Panc1 (cell line): ENCODE results near the gene CABP4. TPM values are rescaled to one million over a fixed set of nuclear protein-coding genes. Genes with fewer than 3 reads are reported as not detected.

ENCODE experiments used
- ATAC-seq: fragments of 200-7000 bp; cut with Tn5 transposase; 2 replicates; pipeline ENCODE4 v1.9.1; 2020; ENCODE audit warnings: mild to moderate bottlenecking, moderate library complexity
- BruUV-seq: library from RNA; stranded (reverse); fragments of 400-500 nt; replicated peaks from 2 replicates; lab custom pipeline; 2021; lab: Mats Ljungman, UMichigan
- CTCF ChIA-PET: fragments of 300-600 bp; sonication (Branson Sonifier 250); formaldehyde crosslinking; loops from one replicate; lab custom pipeline; 2022; ENCODE audit warnings: antibody characterized with exemption; lab: Charles Lee
- POLR2A ChIA-PET: fragments of 300-600 bp; sonication (Branson Sonifier 250); formaldehyde crosslinking; loops from one replicate; lab custom pipeline; 2022; ENCODE audit warnings: antibody characterized with exemption; lab: Charles Lee
- DNase-seq: peaks from one replicate; pipeline ENCODE4 v3.0.0-alpha.2; 2010; ENCODE audit warnings: low read depth, low spot score
- H3K27ac ChIP-seq: 2 replicates; pipeline ENCODE4 v1.5.1; 2011; ENCODE audit warnings: mild to moderate bottlenecking, low read length, inconsistent platforms
- H3K27me3 ChIP-seq: fragments of 200-500 bp; sonication (Bioruptor generic); 2 replicates; pipeline ENCODE4 v1.6.0; 2014; ENCODE audit warnings: low read length, inconsistent platforms; ENCODE audit not compliant: control insufficient read depth, insufficient read depth
- H3K36me3 ChIP-seq: fragments of 200-500 bp; sonication (Bioruptor generic); 2 replicates; pipeline ENCODE4 v1.5.1; 2014; ENCODE audit warnings: inconsistent platforms, mild to moderate bottlenecking, low read length, moderate library complexity; ENCODE audit not compliant: control insufficient read depth, insufficient read depth
- H3K4me1 ChIP-seq: 2 replicates; pipeline ENCODE4 v1.5.1; 2011; ENCODE audit warnings: inconsistent platforms, mild to moderate bottlenecking, low read length, moderate library complexity; ENCODE audit not compliant: control insufficient read depth, insufficient read depth
- H3K4me3 ChIP-seq, 2 experiments: 2 replicates each; pipeline ENCODE4 v1.5.1; 2011 to 2012; ENCODE audit warnings: low read depth in 2 of 2, low read length in 2 of 2, mild to moderate bottlenecking in 2 of 2, inconsistent platforms in 1 of 2, moderate library complexity in 1 of 2
- H3K9me3 ChIP-seq: fragments of 200-500 bp; sonication (Bioruptor generic); 2 replicates; pipeline ENCODE4 v1.5.1; 2014; ENCODE audit warnings: low read depth, mild to moderate bottlenecking, inconsistent platforms, low read length, moderate library complexity; ENCODE audit not compliant: control insufficient read depth, insufficient read depth
- CTCF ChIP-seq: fragments of 450-650 bp; IDR thresholded peaks from 2 replicates; pipeline ENCODE4 v1.5.1; 2017; ENCODE audit warnings: mild to moderate bottlenecking
- POLR2AphosphoS5 ChIP-seq: IDR thresholded peaks from 2 replicates; pipeline ENCODE4 v1.6.1; 2012; ENCODE audit warnings: mild to moderate bottlenecking, low read depth, low read length, moderate library complexity
- REST ChIP-seq, 2 experiments: IDR thresholded peaks; 2 replicates each; pipeline ENCODE4 v1.6.1; 2011 to 2012; ENCODE audit warnings: low read depth in 2 of 2, control low read depth in 1 of 2, low read length in 1 of 2, mild to moderate bottlenecking in 1 of 2, moderate library complexity in 1 of 2; ENCODE audit not compliant: insufficient read depth in 1 of 2
- SIN3A ChIP-seq: IDR thresholded peaks from 2 replicates; pipeline ENCODE4 v1.6.1; 2012; ENCODE audit warnings: low read depth, mild to moderate bottlenecking, low read length, moderate library complexity, borderline replicate concordance; ENCODE audit not compliant: insufficient read depth
- TCF7L2 ChIP-seq: IDR thresholded peaks from 2 replicates; pipeline ENCODE4 v1.6.1; 2011; ENCODE audit warnings: mild to moderate bottlenecking, low read depth, low read length, inconsistent platforms
- in situ Hi-C: cut with HindIII; loops from 2 replicates; pipeline ENCODE4 v1.10.0; 2016; ENCODE audit warnings: low sequenced_read_pairs, low pct_unique_long_range_greater_than_20kb
- intact Hi-C: fragments of 100-400 bp; cut with micrococcal nuclease; formaldehyde crosslinking; loops from one replicate; pipeline ENCODE4 v1.10.0; 2022; ENCODE audit not compliant: unreplicated experiment
- total RNA-seq: library from RNA; stranded (reverse); gene quantifications from one replicate; pipeline ENCODE4 v1.2.1, GENCODE V29; 2021; ENCODE audit not compliant: unreplicated experiment

Gene CABP4
- total RNA-seq, 1 experiment from 2014 or later, result not detected

GRCh38 chr11:67499808-67500483 lies 44.8 kb downstream of the CABP4 start:
- POLR2A ChIA-PET, result no interaction called here

GRCh38 chr11:67500484-67500821 lies 45.3 kb downstream of the CABP4 start:
- Histone ChIP-seq H3K9me3 (no peaks in the 10 kb centered on the region), H3K27me3 (no peaks in the 10 kb centered on the region), H3K36me3 (no peaks in the 10 kb centered on the region; the same call in 1 of the 2 replicates), H3K4me1 (peaks cover 5% of the 10 kb centered on the region), H3K4me3 (no peak overlapping the region), H3K27ac (no peak overlapping the region)
- intact Hi-C loops, result no loop called here
- DNase-seq (no peak), ATAC-seq (no peak)
- POLR2A ChIA-PET, result no interaction called here
- in situ Hi-C loops, result no loop called here
- TF ChIP-seq TCF7L2 (no peak), CTCF (no peak), POLR2AphosphoS5 (no peak), SIN3A (no peak), REST (IDR thresholded peaks at IDR 0.05; ENCODE audit: insufficient read depth in 1 of 2, low read depth in 2 of 2, low read length in 1 of 2) (no peak)
- CTCF ChIA-PET, result no interaction called here
- no TSS peak for BruUV-seq

More at GRCh38 chr11:67499808-67500483, 44.8 kb downstream of the CABP4 start:
- intact Hi-C loops (no loop called here), in situ Hi-C loops (no loop called here)
- peaks cover 3% of the 10 kb centered on the region; the same call in 1 of the 2 replicates for H3K4me1 ChIP-seq
- H3K9me3 ChIP-seq, result no peaks in the 10 kb centered on the region
- no TSS peak for BruUV-seq
- no peak for TF ChIP-seq TCF7L2
- TF ChIP-seq CTCF, result no peak
- no peak for TF ChIP-seq REST (IDR thresholded peaks at IDR 0.05; ENCODE audit: insufficient read depth in 1 of 2, low read depth in 2 of 2, low read length in 1 of 2)
- TF ChIP-seq POLR2AphosphoS5, result no peak
- TF ChIP-seq SIN3A, result no peak
- no peaks in the 10 kb centered on the region for H3K27me3 ChIP-seq
- H3K4me3 ChIP-seq, result no peak overlapping the region
- no peak for DNase-seq
- ATAC-seq, result no peak
- CTCF ChIA-PET, result no interaction called here
- H3K27ac ChIP-seq, result no peak overlapping the region
- no peaks in the 10 kb centered on the region; the same call in 1 of the 2 replicates for H3K36me3 ChIP-seq
